ENCODE measurements around the gene BAZ2B. TPM values are rescaled to one million over a fixed set of nuclear protein-coding genes. Genes with fewer than 3 reads are reported as not detected.
"Not testable (repeated sequence)": the region's sequence is repeated elsewhere in the genome, so short reads cannot be mapped to it uniquely, and the experiment has no call there.

The BAZ2B gene
- total RNA-seq, 1 donor from 2014 or later: 101 TPM

DNA sequence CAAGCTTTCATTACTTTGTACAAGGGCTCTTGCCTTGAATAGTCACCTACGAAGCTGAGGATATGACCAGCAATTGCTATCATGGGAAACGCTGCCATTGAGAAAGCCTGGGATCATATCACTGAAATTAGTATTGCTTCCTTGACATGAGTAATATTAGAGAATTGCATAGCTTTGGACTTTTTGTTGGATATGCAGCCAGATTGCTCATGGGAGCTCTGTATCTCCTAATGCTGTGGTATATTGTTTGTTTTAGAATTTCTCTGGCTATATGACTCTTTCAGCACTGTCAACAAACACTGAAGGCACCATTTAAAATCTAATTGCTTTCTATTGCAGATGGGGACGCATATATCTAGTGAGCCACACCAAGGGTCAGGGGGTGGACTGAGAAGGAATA lies 249.8 kb downstream of the BAZ2B start:
- Histone ChIP-seq H3K4me3 (no peak overlapping the region), H3K79me2 (ENCODE audit: low read depth) (no peaks in the 10 kb centered on the region), H3F3A (ENCODE audit: low read depth) (no peaks in the 10 kb centered on the region), H3K27ac (no peak overlapping the region), H3K36me3 (peaks cover 9% of the 10 kb centered on the region), H2AFZ (replicated peaks) (no peak overlapping the region), H3K4me1 (no peaks in the 10 kb centered on the region), H4K20me1 (ENCODE audit: low read depth) (no peaks in the 10 kb centered on the region), H3K9ac (no peak overlapping the region), H3K4me2 (no peak overlapping the region), H3K9me3 (ENCODE audit: low read depth) (no peaks in the 10 kb centered on the region), H3K27me3 (no peaks in the 10 kb centered on the region)
- Mint-ChIP-seq H3K4me3 (no peak overlapping the region), H3K9me3 (peaks cover 4% of the 10 kb centered on the region), H3K27me3 (ENCODE audit: insufficient read depth, low read depth) (peaks cover 2% of the 10 kb centered on the region), H3K36me3 (peaks cover 47% of the 10 kb centered on the region), H3K4me1 (no peaks in the 10 kb centered on the region), H3K27ac (no peak overlapping the region)
- DNase-seq (ENCODE audit: low spot score): no peak
- TF ChIP-seq EZH2 (IDR thresholded peaks at IDR 0.05): no peak
- TF ChIP-seq EZH2phosphoT487 (IDR thresholded peaks at IDR 0.05): no peak
- TF ChIP-seq, protein P1, sequence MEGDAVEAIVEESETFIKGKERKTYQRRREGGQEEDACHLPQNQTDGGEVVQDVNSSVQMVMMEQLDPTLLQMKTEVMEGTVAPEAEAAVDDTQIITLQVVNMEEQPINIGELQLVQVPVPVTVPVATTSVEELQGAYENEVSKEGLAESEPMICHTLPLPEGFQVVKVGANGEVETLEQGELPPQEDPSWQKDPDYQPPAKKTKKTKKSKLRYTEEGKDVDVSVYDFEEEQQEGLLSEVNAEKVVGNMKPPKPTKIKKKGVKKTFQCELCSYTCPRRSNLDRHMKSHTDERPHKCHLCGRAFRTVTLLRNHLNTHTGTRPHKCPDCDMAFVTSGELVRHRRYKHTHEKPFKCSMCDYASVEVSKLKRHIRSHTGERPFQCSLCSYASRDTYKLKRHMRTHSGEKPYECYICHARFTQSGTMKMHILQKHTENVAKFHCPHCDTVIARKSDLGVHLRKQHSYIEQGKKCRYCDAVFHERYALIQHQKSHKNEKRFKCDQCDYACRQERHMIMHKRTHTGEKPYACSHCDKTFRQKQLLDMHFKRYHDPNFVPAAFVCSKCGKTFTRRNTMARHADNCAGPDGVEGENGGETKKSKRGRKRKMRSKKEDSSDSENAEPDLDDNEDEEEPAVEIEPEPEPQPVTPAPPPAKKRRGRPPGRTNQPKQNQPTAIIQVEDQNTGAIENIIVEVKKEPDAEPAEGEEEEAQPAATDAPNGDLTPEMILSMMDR (IDR thresholded peaks at IDR 0.05): no peak

DNA sequence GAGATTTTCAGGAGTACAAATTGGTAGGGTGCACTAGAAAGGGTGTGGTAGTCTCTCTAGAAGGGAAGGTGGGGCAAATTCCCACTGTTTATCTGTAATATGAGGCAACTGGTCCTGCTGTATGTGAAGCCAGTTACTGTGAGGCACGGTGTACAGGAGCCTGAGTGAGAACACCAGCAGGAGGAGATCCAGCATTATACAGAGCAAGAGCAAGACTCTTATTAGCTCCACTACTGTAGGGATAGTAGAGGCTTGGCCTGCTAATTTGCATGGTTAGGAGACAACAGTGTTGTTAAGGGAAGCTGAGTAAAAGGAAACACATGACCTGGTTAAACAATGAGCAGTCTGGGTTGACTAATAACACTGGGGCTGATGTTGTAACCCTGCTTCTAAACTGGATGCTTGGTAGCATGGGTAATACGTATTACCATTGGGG lies 253.5 kb downstream of the BAZ2B start:
- Mint-ChIP-seq H3K4me1 (no peaks in the 10 kb centered on the region), H3K9me3 (peaks cover 11% of the 10 kb centered on the region), H3K27me3 (ENCODE audit: insufficient read depth, low read depth) (peaks cover 2% of the 10 kb centered on the region), H3K4me3 (no peak overlapping the region), H3K27ac (no peak overlapping the region), H3K36me3 (peaks cover 48% of the 10 kb centered on the region)
- TF ChIP-seq, protein P1 (IDR thresholded peaks at IDR 0.05): no peak
- TF ChIP-seq EZH2 (IDR thresholded peaks at IDR 0.05) (no peak), EZH2phosphoT487 (IDR thresholded peaks at IDR 0.05) (no peak)
- H3K9me3 ChIP-seq (ENCODE audit: low read depth): peaks cover 7% of the 10 kb centered on the region
- H3K27me3 ChIP-seq: no peaks in the 10 kb centered on the region
- no peak overlapping the region for H3K9ac ChIP-seq
- H3K4me3 ChIP-seq: no peak overlapping the region
- no peak for DNase-seq (ENCODE audit: low spot score)
- H3K4me2 ChIP-seq: no peak overlapping the region
- no peaks in the 10 kb centered on the region for H3K4me1 ChIP-seq
- no peak overlapping the region for H2AFZ ChIP-seq (replicated peaks)
- no peaks in the 10 kb centered on the region for H3F3A ChIP-seq (ENCODE audit: low read depth)
- no peak overlapping the region for H3K27ac ChIP-seq
- no peaks in the 10 kb centered on the region for H4K20me1 ChIP-seq (ENCODE audit: low read depth)
- H3K79me2 ChIP-seq (ENCODE audit: low read depth): no peaks in the 10 kb centered on the region
- H3K36me3 ChIP-seq: peaks cover 2% of the 10 kb centered on the region

GRCh38 chr2:159362094-159362493 lies 254.3 kb downstream of the BAZ2B start:
- TF ChIP-seq EZH2 (IDR thresholded peaks at IDR 0.05): no peak
- no peak for TF ChIP-seq EZH2phosphoT487 (IDR thresholded peaks at IDR 0.05)
- TF ChIP-seq, protein P1 (IDR thresholded peaks at IDR 0.05): no peak
- no peaks in the 10 kb centered on the region for H3K4me1 Mint-ChIP-seq
- H3K9me3 ChIP-seq (ENCODE audit: low read depth): peaks cover 7% of the 10 kb centered on the region
- no peaks in the 10 kb centered on the region for H3K36me3 ChIP-seq
- no peak overlapping the region for H3K27ac ChIP-seq
- no peaks in the 10 kb centered on the region for H3K4me1 ChIP-seq
- H3K27me3 Mint-ChIP-seq (ENCODE audit: insufficient read depth, low read depth): peaks cover 2% of the 10 kb centered on the region
- DNase-seq (ENCODE audit: low spot score): no peak
- H3K79me2 ChIP-seq (ENCODE audit: low read depth): no peaks in the 10 kb centered on the region
- H2AFZ ChIP-seq (replicated peaks): no peak overlapping the region
- no peaks in the 10 kb centered on the region for H3F3A ChIP-seq (ENCODE audit: low read depth)
- no peak overlapping the region for H3K4me3 Mint-ChIP-seq
- H3K9ac ChIP-seq: no peak overlapping the region
- peaks cover 48% of the 10 kb centered on the region for H3K36me3 Mint-ChIP-seq
- peaks cover 11% of the 10 kb centered on the region for H3K9me3 Mint-ChIP-seq
- H4K20me1 ChIP-seq (ENCODE audit: low read depth): no peaks in the 10 kb centered on the region
- H3K27ac Mint-ChIP-seq: no peak overlapping the region
- no peaks in the 10 kb centered on the region for H3K27me3 ChIP-seq
- H3K4me3 ChIP-seq: no peak overlapping the region
- H3K4me2 ChIP-seq: no peak overlapping the region

- Mint-ChIP-seq H3K9me3 (peaks cover 11% of the 10 kb centered on the region), H3K36me3 (peaks cover 51% of the 10 kb centered on the region)
- H3F3A ChIP-seq (ENCODE audit: low read depth); DNase-seq (ENCODE audit: low spot score); H3K9me3 ChIP-seq (ENCODE audit: low read depth); H3K27me3 ChIP-seq; H4K20me1 ChIP-seq (ENCODE audit: low read depth); H3K4me1 ChIP-seq; H3K9ac ChIP-seq; H3K36me3 ChIP-seq; H3K4me2 ChIP-seq; H3K4me3 ChIP-seq; H3K27ac Mint-ChIP-seq; H3K27me3 Mint-ChIP-seq (ENCODE audit: insufficient read depth, low read depth); H3K4me3 Mint-ChIP-seq; H3K4me1 Mint-ChIP-seq; H2AFZ ChIP-seq (replicated peaks); H3K27ac ChIP-seq; H3K79me2 ChIP-seq (ENCODE audit: low read depth): not testable (repeated sequence)
Measured at GRCh38 chr2:159361603-159362002, 254.7 kb downstream of the BAZ2B start.
